Midbrain (tissue), 1 donor: ENCODE measurements around the gene ZNF665.
"Not testable (repeated sequence)": the region's sequence is repeated elsewhere in the genome, so short reads cannot be mapped to it uniquely, and the experiment has no call there.

Experiments
- DNase-seq: peaks from one replicate; lab custom pipeline; 2025; lab: John Stamatoyannopoulos, UW

Gene ZNF665

GRCh38 chr19:53192771-53193534, at the start of gene ZNF665:
TSS of gene ZNF665 (minus strand) at chr19:53193358. CDS start at chr19:53182898, 10,460 bp downstream.
- DNase-seq = peak; percentile 87

- DNase-seq = no peak
Measured at GRCh38 chr19:53237114-53237777, 44.1 kb upstream of the ZNF665 start.

- no peak for DNase-seq
Measured at GRCh38 chr19:53224606-53225005, 31.4 kb upstream of the ZNF665 start.

DNA sequence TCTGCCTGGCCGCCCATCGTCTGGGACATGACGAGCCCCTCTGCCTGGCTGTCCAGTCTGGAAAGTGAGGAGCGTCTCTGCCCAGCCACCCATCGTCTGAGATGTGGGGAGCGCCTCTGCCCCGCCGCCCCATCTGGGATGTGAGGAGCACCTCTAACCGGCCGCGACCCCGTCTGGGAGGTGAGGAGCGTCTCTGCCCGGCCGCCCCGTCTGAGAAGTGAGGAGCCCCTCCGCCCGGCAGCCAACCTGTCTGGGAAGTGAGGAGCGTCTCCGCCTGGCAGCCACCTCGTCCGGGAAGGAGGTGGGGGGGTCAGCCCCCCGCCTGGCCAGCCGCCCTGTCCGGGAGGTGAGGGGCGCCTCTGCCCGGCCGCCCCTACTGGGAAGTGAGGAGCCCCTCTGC, 29.6 kb upstream of the ZNF665 start:
- DNase-seq = not testable (repeated sequence)

DNA sequence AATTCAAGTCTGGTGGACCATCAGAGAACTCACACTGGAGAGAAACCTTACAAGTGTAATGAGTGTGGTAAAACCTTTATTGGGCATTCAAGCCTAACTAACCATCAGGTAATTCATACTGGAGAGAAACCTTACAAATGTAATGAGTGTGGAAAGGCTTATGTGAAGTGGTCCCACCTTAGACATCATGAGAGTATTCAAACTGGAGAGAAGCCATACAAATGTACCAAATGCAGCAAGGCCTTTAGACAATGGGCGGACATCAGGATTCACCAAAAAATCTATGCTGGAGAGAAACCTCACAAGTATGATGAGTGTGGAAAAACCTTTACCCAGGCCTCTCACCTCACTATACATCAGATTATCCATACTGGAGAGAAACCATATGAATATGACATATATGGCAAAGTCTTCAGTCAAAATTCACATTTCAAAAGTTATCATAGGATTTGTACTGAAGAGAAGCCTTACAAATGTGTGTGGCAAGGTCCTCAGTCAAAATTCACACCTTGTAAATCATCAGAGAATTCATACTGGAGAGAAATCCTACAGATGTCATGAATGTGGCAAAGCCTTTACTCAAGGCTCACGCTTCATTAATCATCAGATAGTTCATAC, 19.7 kb upstream of the ZNF665 start:
- no peak for DNase-seq

GRCh38 chr19:53211554-53211953, 18.4 kb upstream of the ZNF665 start:
- not testable (repeated sequence) for DNase-seq

- peak; percentile 96 for DNase-seq
Measured at GRCh38 chr19:53196777-53197396, 3.7 kb upstream of the ZNF665 start.

- peak; percentile 82 for DNase-seq
Measured at GRCh38 chr19:53195265-53195903, 2.2 kb upstream of the ZNF665 start.

DNA sequence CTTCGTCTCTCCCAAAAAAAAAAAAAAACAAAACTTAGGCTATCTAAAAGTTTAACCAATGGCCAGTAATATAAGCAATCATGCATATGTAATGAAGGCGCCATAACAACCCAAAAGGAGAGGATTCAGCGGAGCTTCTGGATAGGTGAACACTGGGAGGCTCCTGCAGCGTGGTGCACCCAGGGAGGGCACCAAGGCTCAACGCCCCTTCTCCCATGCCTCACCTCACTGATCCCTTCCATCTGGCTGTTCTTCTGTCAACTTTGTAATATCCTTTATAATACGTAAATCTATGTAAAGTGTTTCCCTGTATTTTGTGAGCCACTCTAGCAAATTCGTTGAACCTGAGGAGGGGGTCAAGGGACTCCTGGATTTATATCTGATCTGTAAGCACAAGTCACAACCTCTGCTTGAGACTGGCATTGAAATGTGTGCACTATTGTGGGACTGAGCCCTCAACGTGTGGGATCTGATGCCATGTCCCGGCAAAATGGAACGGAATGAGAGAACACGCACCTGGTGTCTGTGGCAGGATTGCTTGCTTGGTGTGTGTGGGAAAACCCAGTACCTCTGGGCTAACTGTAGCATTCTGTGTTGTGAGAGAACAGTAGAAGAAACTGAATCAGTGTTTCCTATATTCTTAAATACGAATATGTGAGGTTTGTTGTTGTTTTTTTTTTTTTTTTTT, 521 bp upstream of the ZNF665 start:
- no peak for DNase-seq

- DNase-seq = no peak
Measured at GRCh38 chr19:53190253-53190652, 2.9 kb downstream of the ZNF665 start.

DNA sequence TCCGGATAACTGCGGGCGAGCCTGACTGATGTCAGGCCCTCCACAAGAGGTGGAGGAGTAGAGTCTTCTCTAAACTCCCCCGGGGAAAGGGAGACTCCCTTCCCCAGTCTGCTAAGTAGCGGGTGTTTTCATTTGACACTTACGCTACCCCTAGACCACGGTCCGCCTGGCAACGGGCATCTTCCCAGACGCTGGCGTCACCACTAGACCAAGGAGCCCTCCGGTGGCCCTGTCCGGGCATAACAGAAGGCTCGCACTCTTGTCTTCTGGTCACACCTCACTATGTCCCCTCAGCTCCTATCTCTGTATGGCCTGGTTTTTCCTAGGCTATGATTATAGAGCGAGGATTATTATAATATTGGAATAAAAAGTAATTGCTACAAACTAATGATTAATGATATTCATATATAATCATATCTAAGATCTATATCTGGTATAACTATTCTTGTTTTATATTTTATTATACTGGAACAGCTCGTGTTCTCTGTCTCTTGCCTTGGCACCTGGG, 3.4 kb downstream of the ZNF665 start:
- DNase-seq = not testable (repeated sequence)

DNA sequence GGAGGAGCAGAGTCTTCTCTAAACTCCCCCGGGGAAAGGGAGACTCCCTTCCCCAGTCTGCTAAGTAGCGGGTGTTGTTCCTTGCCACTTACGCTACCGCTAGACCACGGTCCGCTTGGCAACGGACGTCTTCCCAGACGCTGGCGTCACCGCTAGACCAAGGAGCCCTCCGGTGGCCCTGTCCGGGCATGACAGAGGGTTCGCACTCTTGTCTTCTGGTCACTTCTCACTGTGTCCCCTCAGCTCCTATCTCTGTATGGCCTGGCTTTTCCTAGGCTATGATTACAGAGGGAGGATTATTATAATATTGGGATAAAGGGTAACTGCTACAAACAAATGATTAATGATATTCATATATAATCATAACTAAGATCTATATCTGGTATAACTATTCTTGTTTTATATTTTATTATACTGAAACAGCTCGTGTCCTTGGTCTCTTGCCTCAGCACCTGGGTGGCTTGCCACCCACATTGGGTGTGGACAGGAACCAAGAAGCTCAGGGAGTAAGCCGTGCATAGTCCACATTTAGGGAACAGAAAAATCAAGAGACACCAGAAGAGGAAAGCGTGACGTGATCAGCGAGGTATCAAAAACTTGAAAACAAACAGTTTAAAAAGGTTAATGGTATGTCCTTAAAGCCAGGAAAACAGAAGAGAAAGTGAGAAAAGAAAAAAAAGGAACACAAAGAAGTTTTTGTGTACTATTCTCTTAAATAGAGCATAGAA, 7.8 kb downstream of the ZNF665 start:
- not testable (repeated sequence) for DNase-seq

DNA sequence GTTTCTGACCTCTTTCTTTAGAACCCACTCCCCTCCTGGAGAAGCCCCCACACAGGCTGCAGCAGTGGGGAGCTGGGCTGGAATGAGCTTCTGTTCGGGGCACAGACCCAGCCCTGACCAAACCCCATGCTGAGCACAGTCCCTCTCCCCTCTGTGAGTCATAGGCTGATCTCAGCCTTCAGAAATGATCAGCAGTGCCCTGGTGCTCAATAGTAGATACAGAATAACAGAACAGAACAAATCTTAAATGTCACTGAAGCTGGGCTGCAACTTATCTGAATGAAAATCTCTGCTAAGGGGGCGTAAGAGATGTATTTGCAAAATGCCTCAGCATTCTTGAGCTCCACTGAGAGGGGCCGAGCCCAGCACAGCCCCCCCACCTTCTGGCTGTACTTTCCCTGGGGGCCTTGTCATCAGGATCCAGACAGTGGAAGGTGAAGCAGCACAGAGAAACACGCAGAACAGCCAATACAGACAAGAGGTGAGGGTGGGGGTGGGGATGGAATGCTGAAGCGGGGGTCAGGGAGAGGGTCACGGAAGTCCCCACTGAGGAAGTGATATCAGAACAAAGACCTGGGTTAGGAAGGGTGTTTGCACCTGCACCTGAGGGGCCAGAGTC, 9.9 kb downstream of the ZNF665 start:
- DNase-seq = no peak

GRCh38 chr19:53182202-53182601, 11.0 kb downstream of the ZNF665 start:
- DNase-seq = no peak

- DNase-seq = no peak
Measured at GRCh38 chr19:53177986-53178385, 15.2 kb downstream of the ZNF665 start.

DNA sequence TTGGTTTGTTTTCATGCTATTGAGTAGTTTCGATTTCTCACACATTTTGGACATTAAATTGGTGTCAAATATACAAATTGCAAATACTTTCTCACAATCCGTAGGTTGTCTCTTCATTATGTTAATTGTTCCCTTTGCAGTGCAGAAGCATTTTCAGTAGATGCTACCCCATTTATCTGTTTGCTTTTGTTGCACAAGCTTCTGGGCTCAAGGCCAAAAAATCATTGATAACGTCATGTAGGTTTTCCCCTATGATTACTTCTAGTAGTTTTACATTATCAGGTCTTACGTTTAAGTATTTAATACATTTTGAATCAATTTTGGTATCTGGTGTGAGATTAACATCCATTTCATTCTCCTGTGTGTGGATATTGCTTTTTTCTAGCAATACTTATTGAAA, 20.3 kb downstream of the ZNF665 start:
- DNase-seq = no peak

- DNase-seq = no peak
Measured at GRCh38 chr19:53165691-53166091, 27.5 kb downstream of the ZNF665 start.

DNA sequence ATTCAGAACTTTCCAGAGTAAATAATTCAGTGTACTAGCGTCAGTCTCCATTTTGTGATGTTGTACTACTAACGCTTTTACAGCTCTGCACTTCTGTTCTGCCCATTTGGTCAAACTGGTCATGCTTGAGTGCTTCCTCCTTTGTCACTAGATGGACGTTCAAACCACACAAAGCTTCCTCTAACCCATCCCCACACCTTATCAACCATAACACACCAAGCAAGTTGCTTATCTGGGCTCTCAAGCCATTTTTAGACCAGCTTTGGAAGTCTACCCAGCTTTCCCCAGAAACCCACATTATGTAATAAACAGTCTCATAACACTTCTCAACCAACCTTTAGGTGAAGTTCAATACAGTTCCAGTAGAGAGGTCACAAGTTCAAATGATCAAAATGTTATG, 32.0 kb downstream of the ZNF665 start:
- no peak for DNase-seq

GRCh38 chr19:53160350-53160749, 32.8 kb downstream of the ZNF665 start:
- no peak for DNase-seq

DNA sequence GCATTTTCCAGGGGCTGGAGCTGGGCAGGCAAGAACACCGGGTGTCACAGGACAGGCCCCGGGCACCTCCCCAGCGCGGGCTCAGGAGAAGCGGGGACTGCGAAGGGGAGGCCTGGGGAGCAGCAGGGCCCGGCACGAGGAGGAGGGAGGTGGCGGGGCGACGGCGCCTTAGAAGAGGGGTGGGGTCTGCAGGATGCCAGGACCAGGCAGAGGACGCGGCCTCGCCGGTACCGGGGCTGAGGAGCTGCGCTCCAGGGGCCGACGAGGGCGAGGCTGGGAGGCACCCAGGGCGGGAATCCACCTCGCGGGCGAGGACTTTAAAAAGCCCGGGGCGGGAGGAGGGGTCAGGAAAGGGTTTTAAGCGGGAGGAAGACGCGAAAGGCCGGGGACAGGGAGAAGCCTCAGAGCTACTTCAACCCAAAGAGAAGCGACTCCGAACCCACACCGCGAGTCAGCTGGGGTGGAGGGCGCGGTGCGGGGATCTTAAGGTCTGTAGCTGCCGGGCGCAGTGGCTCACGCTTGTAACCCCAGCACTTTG, 35.0 kb downstream of the ZNF665 start:
- DNase-seq = peak; percentile 1
